MV-4-11 (cell line): ENCODE measurements around the gene INSC.
A peak's percentile ranks its signal among the peaks of the same experiment; 100 is the strongest.

ENCODE experiments used
- DNase-seq: peaks from one replicate; lab custom pipeline; 2025; lab: John Stamatoyannopoulos, UW

Gene INSC

DNA sequence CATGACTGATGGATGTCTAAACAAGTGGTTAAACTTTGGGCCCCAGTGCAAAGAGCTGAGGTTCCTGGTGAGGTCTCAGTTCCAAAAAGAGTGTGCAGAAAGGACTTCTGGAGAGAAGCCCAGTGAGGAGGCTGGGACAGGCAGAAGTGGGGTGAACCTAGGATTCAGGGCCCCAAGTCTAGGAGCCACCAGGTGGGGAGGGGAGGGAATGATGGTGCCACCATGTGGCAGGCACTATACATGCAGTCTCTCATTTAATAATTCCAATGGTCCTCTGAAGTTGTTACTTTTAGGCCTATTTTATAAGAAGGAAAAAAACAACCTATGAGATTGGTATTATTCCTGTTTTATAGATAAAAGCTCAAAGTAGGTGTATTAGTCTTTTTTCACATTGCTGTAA is 102.0 kb downstream of the INSC start:
- DNase-seq = no peak

DNA sequence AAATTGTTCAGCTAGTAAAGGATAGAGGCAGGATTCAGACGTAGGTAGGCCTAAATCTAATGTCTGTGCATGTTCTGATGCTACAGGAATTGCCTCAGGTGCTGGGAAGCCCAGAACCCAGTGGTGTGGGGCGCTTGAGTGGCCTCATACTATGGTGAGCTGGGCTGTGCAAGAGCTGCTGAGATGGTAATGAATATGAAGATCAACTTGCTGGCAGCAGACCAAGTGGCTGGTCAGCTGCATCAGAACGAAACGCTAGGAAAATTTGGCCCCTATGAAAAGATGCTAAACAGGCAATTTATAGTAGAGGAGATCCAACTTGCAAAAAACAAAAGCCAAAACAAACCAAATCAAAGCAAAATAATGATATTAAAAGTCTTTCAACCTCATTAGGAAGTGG is 102.7 kb downstream of the INSC start:
- DNase-seq = no peak

DNA sequence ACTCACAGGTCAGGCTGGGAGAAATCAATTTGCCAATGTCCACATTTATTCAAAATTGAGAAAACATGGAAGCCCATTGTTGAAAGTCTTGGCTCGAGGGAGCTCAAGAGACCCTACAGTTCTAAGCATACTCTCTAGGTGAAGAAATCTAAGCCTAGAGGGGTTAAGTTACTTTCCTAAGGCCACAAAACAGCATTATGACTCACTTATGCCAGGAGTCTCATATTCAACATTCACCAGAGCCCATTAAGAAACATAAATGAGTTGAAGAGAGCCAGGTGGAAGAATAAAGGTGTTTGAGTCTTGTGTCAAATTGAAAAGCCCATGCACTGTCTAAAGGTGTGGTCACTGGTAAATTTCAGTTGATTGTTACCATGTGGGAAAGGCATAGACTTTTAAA is 108.1 kb downstream of the INSC start:
- DNase-seq = no peak

DNA sequence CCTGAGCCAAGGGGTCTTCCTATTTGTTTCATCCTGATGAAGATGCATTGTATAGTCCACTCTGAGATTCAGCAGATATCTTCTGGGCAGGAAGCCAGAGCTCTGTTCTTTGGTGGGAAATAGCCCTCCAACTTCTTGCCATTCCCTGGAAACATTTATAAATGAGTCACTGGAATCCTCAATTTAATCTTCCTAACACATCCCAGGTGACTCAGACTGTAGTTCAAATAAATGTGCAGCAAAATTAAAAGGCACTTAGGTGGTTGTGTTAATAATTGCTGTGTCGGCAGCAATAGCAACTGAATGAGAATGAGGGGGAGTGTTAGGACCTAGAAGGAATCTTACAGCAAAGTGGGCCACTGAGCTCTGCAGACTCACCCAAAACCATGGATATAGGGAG is 108.6 kb downstream of the INSC start:
- no peak for DNase-seq

DNA sequence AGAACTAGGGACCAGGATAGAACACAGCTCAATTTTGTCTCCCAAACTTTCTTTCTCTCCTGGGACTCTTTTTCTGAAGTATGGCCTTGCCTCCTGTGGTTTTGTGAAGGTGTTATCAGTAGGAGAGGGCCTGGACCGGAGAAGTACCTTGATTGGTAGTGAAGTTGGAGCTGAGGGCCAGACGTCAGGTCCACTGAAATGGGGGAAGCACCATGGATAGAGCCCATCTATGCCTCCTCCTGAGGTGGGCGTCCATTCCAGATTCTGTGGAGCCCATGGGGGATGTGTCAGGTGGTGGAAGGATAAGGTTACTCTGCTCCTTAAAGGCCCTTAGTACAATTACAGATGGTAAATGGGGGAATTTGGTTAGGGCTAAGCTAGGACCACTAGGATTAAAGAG is 109.7 kb downstream of the INSC start:
- no peak for DNase-seq

DNA sequence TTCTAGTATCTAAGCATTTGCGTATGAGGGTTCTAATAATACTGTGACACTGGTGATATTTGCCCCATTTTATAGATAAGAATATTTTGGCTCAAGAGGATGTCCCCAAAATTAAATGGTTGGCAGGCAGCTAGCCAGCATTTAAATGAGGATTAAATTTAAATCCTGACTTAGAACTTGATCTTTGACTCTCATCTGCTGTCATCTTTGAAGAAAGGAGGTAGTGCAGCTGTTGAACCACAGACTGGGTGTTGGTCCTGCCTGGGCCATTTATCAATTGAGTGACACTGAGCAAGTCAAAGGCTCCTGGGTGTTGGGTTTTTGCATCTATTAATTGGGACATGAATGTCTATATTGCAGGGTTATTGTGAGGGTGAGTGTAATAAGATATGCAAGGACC is 112.3 kb downstream of the INSC start:
- no peak for DNase-seq

DNA sequence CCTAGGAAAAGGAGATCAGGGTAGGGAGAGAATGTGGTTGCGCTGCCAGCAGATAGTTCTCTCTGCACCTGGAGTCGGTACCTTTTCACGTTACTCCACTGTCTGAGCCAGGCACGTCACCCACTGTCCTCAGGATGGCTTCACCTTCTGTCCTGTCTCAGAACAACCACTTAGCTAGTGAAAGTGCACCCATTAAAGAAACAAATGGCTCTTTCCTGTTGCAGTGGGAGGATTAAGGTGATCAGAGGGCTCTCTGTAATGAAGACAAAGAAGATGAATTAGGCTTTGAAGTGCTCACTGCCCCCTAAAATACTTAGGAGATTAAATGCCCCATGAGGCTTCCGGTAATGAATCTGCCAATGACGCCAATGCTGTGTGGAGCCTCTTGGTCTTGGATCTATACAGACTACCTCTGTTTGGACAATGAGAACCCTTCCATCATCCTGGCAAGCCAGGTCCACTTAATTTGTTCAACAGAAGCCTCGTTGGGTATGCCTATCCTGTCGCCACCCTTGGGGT is 113.7 kb downstream of the INSC start:
- DNase-seq = no peak

DNA sequence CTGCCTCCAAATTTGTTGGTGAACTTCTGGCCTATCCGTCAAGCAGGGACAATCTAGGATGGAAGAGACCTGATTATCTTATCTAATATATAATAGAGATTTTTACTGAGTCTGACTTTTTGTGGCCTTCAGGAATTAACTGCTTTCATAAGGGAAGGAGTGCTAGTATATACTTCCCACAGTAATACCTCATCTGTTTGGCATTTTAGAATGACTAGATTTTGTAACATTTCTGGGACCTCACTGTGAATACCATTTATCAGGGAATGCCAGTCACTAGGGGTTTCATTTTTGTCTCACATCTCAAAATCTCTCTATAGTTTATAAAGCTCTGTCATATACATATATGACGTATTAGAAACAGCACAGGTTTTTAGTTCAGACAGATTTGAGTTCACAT is 114.3 kb downstream of the INSC start:
- no peak for DNase-seq

DNA sequence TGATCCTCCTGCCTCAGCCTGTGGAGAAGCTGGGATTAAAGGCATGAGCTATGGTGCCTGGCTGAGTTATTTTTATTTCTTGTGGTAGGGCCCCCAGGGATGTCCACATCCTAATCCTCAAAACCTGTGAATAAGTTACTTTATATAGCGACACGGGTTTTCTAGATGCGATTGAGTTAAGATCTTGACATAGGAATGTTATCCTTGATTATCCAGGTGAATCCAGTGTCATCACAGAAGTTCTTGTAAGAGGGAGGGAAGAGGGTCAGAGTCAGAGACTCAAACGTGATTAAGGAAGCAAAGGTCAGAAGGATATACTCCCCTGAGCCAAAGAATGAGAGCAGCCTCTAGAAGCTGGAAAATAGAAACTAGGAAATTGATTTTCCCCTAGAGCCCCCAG is 117.8 kb downstream of the INSC start:
- DNase-seq = no peak

DNA sequence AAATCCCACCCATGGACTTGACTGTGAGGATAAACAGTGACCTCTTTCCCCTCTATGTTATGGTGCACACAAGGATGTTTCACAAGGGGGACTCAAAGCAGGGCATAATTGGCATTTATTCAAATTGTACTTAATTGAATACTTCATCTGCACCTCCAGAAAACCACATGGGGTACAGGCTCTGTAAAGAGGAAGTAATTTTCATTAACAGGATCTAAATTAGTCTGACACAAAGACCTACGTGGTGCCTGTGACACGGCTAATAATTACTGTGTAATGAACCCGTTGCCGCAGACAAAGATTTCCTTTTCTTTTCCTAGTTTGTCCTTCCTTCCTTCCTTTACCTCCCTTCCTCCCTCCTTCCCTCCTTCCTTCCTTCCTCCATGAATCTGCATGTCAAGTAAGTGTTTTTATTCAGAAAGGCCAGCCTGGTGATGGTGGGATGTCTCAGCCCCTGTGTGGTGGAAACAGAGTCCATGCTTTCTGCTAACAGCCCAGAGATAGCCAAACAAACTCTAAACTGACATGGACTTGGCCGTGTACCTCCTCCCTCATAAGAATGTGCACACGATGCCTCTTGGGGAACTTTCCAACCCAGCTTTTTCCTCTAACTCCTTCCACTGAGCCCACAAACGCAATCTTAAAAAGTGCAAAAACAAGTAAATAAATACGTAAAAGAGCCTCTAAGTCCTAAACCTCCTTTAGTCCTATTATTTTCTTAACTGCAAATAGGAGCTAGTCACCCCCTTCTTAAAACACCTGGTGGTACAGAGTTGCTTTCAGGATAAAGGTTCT is 118.8 kb downstream of the INSC start:
- DNase-seq = no peak

DNA sequence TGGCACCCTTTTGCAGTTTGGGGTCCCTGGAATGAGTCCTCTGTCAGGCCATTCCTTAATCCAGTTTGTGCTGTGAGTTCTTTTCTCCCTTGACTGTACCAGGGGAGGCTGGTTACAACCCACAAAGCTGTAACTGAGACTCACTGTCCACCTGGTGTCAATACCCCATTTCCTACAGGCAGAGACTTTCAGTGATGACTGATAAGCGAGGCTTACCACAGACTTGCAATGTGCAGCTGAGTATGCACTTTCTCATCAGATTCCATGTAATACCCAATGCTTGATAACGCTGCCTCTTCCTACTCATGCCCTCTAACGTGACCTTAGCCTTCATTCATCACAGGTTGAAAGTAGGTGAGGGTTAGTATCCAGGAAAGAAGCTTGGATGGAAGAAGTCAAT is 120.1 kb downstream of the INSC start:
- no peak for DNase-seq

DNA sequence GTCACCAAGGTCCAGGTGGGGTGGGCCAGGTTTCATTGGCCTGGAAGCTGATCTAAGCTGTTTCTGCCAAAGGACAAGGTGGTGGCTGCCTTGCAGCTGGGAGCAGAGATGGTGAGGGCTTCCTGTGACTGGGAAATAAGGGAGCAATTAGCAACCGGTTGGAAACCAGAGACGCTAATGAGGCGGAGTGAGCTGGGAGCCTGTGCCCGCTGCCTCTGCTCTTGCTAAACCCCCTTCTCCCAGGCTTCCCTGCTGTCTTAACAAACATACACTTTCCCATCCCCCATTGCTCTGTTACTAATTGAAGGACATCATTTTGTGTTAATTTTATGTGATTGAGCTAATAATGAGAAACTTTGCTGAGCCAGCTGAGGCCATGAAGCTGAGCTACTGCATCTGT is 121.8 kb downstream of the INSC start:
- DNase-seq = no peak

DNA sequence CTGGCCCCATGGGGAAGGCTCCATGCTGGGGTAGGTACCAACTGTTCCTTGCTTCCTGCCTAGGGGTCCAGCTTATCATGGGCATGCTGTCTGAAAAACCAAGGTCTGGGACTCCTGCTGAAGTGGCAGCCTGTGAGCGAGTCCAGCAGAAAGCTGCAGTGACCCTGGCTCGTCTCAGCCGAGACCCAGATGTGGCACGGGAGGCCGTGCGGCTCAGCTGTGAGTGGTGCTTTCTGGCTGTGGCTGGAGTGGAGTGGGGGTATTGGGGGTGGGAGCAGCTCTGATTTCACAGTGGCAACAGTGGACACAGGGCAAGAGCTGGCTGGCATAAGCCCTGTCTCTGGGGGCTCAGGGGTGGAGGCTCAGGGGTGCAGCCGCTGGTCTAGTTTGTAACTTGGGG is 124.1 kb downstream of the INSC start:
- no peak for DNase-seq

DNA sequence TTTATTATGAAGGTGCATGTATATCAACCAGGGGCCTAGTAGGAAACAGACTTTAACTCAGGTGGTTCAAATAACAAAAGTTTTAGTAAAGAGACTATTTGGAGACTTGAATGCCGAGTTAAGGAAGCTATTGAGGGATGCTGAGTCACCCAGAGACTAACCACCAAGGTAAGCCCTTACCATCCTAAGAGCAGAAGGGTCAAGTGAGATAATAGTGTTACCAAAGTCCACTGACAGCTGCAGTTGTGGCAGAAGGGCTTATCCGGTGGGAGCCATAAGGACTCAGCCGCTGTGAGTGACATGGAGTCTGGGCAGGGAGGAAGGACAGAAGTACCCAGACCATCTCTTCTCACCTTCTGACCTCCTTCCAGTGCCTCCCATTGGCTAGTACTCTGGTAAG is 134.0 kb downstream of the INSC start:
- DNase-seq = no peak

DNA sequence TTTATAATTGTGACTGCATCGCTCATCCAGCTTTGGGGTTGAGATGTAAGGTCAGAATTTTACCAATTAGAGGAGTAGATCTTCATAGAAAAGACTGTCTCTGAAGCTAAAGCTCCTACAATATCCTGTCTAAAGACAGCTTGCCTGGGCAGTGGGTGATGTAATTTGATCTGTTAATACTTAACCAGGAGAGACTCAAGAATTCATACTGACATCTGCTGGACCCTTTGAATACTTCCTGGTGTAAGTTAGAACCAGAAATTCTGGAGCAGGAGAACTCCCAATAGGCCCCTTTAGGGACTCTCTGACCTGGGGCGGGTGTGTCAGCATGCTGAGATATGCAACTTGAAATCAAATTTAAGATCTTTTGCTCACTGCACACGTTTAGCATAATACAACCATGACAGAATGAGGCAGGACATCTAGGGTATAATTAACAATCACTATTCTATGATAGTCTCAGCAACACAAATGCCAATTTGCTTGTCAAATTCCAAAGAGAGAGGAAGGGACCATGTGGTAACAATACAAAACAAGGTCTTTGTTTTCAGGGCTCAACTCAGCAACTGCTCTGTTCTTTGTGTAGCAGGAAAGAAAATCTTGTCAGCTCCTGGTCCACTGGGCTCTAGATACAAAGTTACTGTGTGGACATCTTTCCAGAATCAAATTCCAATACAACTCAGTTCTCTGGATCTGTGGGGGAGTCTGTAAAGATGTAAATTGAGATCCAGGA is 143.9 kb downstream of the INSC start:
- DNase-seq = peak; percentile 10

DNA sequence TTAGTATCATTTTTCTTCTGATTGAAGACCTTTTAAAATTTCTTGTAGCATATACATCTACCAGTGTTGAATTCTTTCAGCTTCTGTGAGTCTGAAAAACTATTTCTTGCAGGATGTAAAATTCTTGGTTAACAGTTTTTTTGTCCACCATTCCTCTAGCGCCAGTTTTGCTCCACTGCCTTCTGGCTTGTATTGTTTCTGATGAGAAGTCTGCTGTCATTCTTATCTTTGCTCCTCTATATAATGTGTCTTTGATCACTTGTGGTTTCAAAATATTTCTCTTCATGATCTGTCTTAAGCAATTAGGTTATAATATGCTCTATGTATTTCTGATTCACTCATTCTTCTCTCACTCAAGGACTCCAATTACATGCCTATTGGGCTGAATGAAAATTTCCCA is 152.3 kb downstream of the INSC start:
- peak; percentile 27 for DNase-seq

DNA sequence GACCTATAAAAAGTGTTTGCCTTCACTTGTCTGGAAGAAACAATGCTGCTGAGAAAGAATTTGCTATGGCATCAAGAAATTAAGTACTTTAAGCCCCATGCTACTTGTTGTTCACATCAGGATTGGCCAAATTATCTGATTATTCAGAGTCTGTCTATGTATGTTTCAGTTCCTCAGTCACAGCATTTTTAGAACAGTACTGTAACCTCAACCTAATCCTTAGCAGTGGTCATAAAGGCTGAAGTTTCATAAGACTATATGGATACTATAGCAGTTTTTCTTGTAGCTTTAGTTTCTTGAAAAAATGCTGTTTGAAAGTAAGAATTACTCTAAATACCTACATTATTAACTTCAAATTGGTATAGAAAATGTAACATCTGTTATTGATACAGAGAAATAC is 153.9 kb downstream of the INSC start:
- peak; percentile 87 for DNase-seq

DNA sequence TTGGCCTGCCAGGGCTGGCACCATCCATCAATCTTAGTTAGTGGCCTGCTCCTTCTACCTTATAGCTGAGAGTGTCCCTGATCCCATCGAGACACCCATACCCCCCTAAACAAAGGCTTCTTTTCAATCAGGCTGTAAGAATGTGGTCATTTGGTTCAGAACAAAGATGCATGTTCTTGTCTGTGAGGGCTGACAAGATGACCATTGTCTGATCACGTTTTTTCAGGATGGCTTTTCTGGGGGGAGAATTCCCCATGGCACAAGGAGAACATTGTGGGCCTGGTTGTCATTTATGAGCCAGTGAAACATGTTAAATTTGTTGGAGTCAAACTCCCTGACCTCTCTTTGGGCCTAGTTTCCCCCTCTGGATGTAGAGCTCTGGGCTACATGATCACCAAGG is 160.4 kb downstream of the INSC start:
- DNase-seq = no peak

DNA sequence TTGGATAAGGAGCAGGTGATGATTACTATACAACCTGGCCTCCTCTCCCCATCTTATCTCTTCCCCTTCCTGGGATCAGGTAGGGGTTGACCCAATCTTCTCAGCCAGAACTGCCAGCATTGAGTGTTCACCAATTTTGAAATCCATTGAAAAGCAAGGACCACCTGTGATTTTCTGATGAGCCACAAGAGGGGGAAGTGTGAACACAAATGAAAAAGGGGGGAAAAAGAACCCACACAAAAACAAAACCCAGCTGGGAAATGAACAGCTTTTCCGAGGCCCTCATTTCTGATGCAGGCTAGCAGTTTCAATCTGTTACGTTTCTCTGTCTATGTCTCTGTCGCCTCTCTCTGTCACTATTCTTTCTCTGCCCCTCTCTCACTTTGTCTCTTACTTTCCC is 161.9 kb downstream of the INSC start:
- no peak for DNase-seq

DNA sequence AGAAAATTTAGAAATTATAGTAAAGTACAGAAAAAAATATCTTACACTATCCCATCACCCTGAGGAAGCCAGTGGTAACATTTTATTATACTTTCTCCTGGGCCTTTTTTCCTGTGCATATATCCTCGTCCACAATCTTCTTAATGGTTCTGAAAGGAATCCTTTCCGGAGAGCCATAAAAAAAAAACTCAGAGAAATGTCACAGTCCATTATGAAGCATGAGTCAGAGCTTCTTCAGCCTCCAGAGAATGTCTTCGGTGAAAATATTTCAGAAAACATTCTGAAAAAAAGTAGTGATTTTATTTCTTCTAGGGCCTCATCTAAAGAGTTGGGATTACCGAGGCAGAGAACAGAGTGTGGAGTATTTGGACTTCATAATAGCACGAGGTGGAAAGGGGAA is 163.4 kb downstream of the INSC start:
- DNase-seq = no peak

DNA sequence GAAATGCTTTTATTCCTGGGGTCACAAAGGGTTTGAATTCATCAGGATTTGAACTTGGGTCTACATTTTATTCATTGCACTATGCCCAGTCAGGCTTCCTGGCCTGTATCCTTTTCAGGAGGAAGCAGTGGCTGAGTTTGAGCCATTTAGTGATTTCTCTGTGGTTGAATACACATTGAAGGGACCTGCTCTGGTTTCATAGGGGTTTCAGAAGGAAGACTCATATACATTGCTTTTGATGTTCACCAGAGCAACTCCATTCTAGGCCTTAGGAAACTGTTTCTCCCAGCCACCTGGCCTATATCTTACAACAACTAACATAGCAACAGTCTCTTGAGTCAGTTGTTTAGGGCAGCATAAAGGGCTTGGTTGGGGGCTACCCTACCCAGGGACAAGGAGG is 165.7 kb downstream of the INSC start:
- DNase-seq = no peak

DNA sequence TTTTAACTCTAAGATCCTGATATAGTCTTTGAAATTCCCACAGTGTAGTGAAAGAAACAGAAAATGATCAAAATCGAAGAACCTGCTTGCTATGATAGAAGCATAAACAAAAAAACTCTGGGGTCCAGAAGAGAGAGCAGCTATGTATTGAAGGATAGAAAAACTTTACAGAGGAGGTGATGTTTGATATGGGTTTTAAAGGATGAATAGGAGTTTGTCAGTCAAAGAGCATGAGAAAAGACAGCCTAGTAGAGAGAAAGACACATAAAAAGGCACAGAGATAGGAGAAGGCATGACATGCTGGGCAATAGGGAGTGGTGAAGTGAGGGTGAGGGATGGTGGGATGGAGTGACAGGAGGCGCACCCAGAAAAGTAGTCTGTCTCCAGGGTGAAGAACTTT is 168.0 kb downstream of the INSC start:
- DNase-seq = no peak

DNA sequence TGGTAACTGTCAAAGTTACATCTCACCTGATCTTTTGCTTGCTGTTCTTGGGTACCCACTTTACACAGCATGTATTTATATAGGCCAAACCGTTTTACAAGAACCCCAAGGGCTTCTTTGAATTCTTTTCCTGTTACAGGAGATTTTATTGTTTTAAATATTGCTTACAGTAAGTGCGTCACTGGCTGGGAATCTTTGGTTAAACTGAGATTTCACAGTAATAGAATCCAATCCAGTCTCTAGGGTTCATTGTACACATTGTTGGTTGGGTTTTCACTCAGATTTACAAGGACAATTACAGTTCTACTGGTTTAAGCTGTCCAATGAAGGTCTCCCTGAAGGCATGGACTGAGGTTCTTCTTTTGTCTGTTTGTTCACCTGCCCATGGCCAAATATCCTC is 171.7 kb downstream of the INSC start:
- no peak for DNase-seq

DNA sequence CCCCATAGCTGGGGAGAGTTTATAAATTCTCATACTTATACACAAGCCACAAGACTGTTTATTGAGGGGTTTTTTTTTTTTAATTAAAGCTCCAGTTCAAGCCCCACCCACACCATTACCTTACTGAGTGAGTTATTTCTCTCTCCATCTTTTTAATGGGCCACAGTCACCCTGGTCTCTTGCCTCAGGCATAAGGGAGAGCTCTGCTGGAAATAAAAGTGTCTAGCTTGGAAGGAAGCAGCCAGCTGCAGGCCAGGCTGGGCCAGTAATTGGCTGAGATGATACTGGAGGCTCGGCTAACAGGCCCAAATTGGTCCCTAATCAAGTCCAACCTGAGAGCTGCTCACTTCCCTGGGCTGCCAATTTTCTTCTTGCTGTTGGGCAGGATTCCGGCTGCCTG is 174.1 kb downstream of the INSC start:
- DNase-seq = no peak
